Astrocyte (in vitro differentiated cells and primary cell): ENCODE measurements around the gene SPIB.

Source experiments
- EZH2 ChIP-seq: IDR thresholded peaks from 2 replicates; pipeline ENCODE4 v1.6.1; 2012; ENCODE audit warnings: mild to moderate bottlenecking, low read length, inconsistent platforms; ENCODE audit not compliant: insufficient read depth
- TF ChIP-seq, protein P1 (sequence below): IDR thresholded peaks from 2 replicates; pipeline ENCODE4 v1.5.1; 2011; ENCODE audit warnings: low read depth, mild to moderate bottlenecking, inconsistent platforms, low read length, moderate library complexity; ENCODE audit not compliant: insufficient read depth

DNA sequence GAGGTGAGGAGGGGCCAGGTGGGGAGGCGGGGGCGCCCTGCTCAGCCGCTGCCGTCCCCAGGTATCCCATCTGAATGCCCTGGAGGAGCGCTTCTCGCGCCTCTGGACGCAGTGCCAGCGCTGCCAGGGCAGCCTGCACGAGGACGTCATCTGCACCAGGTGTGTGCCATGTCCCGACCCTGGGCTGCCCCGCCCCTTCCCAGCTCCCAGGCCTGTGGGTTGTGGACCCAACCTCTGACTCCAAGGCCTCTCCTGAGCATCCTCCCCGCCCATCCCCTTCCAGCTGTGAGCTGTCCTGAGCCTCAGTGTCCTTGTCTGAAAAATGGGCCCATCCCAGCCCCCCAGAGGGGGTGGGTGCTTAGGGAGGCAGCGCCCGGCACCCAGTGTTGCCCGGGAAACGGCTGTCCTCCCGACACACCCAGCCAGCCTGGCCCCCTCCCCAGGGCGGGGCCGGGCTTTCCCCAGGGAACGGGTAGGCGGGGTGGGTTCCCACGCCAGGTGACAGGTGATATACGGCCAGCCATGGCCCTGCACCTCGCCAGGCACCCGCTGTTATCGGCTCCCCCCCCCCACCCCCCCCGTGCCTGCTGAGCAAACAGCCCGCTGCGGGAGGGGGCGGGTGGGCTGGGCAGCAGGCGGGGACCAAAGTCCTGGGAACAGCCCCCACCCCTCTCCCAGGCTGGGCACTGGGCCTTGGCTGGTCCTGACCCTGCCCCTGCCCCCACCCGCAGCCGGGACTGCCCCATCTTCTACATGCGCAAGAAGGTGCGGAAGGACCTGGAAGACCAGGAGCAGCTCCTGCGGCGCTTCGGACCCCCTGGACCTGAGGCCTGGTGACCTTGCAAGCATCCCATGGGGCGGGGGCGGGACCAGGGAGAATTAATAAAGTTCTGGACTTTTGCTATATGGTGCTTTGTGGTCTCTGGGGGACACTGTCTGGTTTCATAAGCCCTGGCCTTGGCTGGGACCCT, 1.3 kb upstream of the SPIB start:
- TF ChIP-seq, protein P1, sequence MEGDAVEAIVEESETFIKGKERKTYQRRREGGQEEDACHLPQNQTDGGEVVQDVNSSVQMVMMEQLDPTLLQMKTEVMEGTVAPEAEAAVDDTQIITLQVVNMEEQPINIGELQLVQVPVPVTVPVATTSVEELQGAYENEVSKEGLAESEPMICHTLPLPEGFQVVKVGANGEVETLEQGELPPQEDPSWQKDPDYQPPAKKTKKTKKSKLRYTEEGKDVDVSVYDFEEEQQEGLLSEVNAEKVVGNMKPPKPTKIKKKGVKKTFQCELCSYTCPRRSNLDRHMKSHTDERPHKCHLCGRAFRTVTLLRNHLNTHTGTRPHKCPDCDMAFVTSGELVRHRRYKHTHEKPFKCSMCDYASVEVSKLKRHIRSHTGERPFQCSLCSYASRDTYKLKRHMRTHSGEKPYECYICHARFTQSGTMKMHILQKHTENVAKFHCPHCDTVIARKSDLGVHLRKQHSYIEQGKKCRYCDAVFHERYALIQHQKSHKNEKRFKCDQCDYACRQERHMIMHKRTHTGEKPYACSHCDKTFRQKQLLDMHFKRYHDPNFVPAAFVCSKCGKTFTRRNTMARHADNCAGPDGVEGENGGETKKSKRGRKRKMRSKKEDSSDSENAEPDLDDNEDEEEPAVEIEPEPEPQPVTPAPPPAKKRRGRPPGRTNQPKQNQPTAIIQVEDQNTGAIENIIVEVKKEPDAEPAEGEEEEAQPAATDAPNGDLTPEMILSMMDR = no peak
- TF ChIP-seq EZH2 = no peak
